Measurements from ENCODE around the gene UBE2F.

Gene UBE2F

GRCh38 chr2:238082827-238083226 lies 116.0 kb downstream of the UBE2F start:
- DNase-seq, result no peak

GRCh38 chr2:238083919-238084318 lies 117.1 kb downstream of the UBE2F start:
- DNase-seq, result no peak

DNA sequence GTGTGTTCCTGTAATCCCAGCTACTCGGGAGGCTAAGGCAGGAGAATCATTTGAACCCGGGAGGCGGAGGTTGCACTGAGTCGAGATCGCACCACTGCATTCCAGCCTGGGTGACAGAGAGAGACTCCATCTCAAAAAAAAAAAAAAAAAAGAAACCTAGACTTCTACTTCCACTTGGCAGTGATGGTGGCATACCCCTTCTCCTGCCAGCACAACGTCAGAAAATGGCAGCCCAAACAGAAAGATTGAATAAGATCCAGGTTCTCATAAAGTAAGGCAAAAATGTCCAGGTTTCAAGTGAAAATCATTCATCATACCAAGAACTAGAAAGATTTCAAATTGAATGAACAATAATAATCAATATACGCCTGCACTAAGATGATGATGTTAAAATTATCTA lies 117.9 kb downstream of the UBE2F start:
- DNase-seq, result no peak

- no peak for DNase-seq
Observed at GRCh38 chr2:238085899-238086298, 119.1 kb downstream of the UBE2F start.

DNA sequence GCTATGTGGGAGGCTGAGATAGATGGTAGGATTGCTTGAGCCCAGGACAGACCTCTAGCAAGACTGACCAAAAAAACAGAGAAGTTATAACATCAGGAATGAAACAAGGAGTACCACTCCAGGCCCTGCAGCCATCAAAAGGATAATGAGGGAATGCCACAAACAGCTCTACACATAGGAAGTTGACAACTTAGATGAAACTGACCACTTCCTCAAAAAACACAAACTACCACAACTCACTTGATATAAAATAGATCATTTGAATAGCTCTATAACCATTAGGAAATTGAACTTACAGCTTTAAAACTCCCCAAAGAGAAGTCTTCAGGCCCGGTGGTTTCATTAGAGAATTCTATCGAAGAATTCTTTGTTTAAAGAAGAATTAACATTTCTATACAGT lies 120.4 kb downstream of the UBE2F start:
- no peak for DNase-seq

DNA sequence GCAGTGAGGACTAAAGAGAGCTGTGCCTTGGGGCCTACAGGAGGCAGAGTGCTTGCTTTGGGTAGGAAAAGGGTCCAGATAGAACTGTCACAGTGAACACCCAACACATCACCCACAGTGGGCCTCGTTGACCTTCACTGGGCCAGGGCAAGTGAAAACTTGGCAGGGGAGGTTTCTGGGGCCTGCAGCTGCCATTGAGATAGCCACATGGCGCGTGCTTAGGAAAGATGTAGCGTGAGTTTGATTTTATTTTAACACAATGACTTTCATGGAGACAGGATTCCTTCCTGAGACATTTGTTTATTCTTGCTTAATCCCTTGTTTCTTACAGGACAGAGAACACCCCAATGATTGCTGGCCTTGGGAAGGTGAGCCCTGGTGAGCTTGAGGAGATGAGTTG lies 124.1 kb downstream of the UBE2F start:
- DNase-seq, result no peak

- DNase-seq, result no peak
Observed at GRCh38 chr2:238091436-238092060, 124.7 kb downstream of the UBE2F start.
